ENCODE data around the gene CLDN24.

CLDN24 gene

GRCh38 chr4:183320211-183321059 is 1.8 kb downstream of the CLDN24 start, which contains the start of gene CLDN22:
CLDN22 (minus strand) TSS chr4:183320276; CDS start chr4:183320218, 58 bp downstream.
- DNase-seq: no peak

GRCh38 chr4:183318656-183319055 is 3.6 kb downstream of the CLDN24 start:
- DNase-seq: no peak

GRCh38 chr4:183314806-183315205 is 7.4 kb downstream of the CLDN24 start:
- no peak for DNase-seq

GRCh38 chr4:183314336-183314735 is 7.9 kb downstream of the CLDN24 start:
- DNase-seq: no peak

GRCh38 chr4:183312841-183313240 is 9.4 kb downstream of the CLDN24 start:
- DNase-seq: no peak

- no peak for DNase-seq
Measured at GRCh38 chr4:183306811-183307210, 15.4 kb downstream of the CLDN24 start.

- DNase-seq: no peak
Measured at GRCh38 chr4:183304538-183304937, 17.7 kb downstream of the CLDN24 start.

GRCh38 chr4:183304067-183304466 is 18.2 kb downstream of the CLDN24 start:
- no peak for DNase-seq

GRCh38 chr4:183303301-183303700 is 18.9 kb downstream of the CLDN24 start:
- DNase-seq: no peak

GRCh38 chr4:183300655-183301054 is 21.6 kb downstream of the CLDN24 start:
- no peak for DNase-seq

GRCh38 chr4:183300070-183300469 is 22.2 kb downstream of the CLDN24 start:
- no peak for DNase-seq

GRCh38 chr4:183299464-183299863 is 22.8 kb downstream of the CLDN24 start:
- no peak for DNase-seq

GRCh38 chr4:183297675-183298074 is 24.6 kb downstream of the CLDN24 start:
- DNase-seq: no peak

- no peak for DNase-seq
Measured at GRCh38 chr4:183295711-183296110, 26.5 kb downstream of the CLDN24 start.

GRCh38 chr4:183291070-183291469 is 31.2 kb downstream of the CLDN24 start:
- DNase-seq: no peak

- DNase-seq: no peak
Measured at GRCh38 chr4:183289688-183290087, 32.5 kb downstream of the CLDN24 start.

GRCh38 chr4:183288955-183289354 is 33.3 kb downstream of the CLDN24 start:
- DNase-seq: no peak

GRCh38 chr4:183287677-183288076 is 34.5 kb downstream of the CLDN24 start:
- DNase-seq: no peak

- DNase-seq: no peak
Measured at GRCh38 chr4:183287309-183287659, 34.9 kb downstream of the CLDN24 start.

- DNase-seq: no peak
Measured at GRCh38 chr4:183286590-183287308, 35.5 kb downstream of the CLDN24 start.

GRCh38 chr4:183285886-183286285 is 36.3 kb downstream of the CLDN24 start:
- DNase-seq: no peak

- no peak for DNase-seq
Measured at GRCh38 chr4:183284965-183285364, 37.3 kb downstream of the CLDN24 start.

- DNase-seq: no peak
Measured at GRCh38 chr4:183284258-183284785, 37.9 kb downstream of the CLDN24 start.

GRCh38 chr4:183276106-183276505 is 46.1 kb downstream of the CLDN24 start:
- no peak for DNase-seq

Measured in amniotic stem cell (primary cell).